Ecto neural progenitor cell (in vitro differentiated cells): Measurements from ENCODE around the gene DCTPP1.
"Not testable (repeated sequence)": the region's sequence is repeated elsewhere in the genome, so short reads cannot be mapped to it uniquely, and the experiment has no call there.

ENCODE experiments used
- DNase-seq: peaks from one replicate; pipeline ENCODE4 v3.0.0-alpha.2; 2018; ENCODE audit warnings: low spot score

DCTPP1 gene

GRCh38 chr16:30429678-30430427 is at the start of gene DCTPP1:
Gene DCTPP1 (minus strand): TSS chr16:30430030. CDS start chr16:30429980, 50 bp downstream.
- peak; percentile 92 for DNase-seq

DNA sequence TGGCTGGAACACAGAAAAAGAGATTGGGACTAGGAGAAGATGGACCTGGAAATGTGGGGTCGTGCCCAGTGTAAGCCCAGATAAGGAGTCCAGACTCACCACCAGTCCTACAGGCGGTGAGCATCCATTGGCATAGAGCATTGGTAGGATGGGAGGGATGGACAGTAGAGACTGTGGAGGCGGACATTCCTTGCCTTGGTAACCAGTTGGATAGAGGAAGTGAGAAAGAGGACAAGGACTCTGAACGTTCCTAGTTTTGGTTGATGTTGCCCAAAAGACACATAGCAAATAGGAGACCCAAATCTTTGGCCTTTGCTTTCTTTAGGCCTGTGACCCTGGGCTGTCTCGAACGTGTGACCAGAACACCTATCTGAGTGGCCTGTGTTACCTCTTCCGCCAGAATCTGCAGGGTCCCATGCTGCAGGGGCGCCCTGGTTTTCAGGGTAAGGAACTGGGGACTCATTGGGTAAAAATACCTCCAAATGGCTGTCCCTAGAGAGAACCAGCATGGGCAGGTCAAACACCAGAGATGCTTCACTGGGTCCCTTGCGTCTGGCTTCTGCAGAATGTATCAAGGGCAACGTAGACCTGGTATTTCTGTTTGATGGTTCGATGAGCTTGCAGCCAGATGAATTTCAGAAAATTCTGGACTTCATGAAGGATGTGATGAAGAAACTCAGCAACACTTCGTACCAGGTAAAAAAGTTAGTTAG is 49.1 kb upstream of the DCTPP1 start:
- DNase-seq = no peak

DNA sequence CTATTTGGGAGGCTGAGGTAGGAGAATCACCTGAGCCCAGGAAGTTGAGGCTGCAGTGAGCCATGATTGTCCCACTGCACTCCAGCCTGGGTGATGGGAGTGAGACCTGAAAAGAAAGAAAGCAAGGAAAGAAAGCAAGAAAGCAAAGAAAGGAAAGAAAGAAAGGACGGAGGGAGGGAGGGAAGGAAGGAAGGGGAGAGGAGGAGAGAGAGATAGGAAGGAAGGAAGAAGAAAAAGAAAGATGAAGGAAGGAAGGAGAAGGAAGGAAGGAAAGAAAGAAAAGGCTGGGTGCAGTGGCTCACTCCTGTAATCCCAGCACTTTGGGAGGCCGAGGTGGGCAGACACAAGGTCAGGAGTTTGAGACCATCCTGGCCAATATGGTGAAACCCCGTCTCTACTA is 47.9 kb upstream of the DCTPP1 start:
- DNase-seq = not testable (repeated sequence)

GRCh38 chr16:30476991-30477390 is 47.2 kb upstream of the DCTPP1 start:
- no peak for DNase-seq

DNA sequence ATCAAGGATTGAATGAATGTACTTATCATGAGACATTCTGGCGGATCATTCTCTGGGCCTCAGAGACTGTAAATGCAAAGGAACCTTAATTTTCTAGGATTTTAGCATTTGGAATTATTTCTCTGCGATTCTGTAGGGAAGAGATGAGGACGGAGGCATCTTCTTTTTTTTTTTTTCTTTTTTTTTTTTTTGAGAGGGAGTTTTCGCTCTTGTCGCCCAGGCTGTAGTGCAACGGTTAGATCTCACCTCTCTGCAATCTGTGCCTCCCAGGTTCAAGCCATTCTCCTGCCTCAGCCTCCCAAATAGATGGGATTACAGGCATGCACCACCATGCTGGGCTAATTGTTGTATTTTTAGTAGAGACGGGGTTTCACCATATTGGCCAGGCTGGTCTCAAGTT is 44.9 kb upstream of the DCTPP1 start:
- no peak for DNase-seq

DNA sequence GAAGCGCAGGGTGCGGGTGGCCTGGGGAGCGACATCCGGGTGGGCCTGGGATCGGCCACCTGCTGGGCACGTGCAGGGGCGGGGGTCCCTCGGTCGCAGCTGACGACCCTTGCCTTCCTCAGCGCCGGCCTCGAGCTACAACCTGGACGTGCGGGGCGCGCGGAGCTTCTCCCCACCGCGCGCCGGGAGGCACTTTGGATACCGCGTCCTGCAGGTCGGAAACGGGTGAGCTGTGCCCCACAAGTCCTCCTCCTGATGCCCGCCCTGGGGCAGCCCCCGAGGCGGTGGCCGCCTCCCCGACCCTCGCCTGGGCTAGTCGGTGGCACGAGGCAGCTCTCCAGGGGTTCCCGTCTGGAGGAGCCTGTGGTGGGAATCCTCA is 44.2 kb upstream of the DCTPP1 start:
- no peak for DNase-seq

DNA sequence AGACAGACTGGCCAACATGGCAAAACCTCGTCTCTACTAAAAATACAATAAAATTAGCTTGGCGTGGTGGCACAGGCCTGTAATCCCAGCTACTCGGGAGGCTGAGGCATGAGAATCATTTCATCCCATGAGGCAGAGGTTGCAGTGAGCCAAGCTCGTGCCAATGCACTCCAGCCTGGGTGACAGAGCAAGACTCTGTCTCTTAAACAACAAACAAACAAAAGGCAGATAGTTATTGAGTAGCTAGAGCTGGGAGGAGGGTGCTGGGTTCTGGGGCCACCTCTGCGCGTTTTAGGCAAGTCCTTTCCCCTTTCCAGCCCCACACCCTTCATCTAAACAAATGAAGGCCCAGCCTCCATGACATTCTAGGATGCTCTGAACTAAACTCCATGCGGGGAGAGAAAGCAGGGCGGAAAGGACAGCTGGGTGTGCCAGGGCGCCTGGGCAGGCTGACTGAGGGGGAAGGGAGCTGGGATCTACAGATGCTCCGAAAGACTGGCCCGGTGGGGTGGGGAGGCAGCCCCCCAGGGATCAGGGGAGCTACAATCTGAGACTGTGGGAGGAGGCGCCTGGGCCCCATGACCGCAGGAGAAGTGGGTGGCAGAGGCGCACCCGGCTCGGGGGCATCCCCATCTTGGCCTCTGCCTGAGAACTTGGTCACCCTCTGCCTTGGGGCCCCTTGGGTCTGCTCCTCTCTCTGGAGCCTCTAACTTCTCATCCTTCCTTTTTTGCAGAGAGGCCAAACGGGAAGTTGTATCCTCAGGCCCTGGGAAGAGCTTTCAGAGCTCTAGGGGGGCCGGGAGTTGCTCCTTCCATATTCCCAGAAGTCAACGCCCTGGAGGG is 43.6 kb upstream of the DCTPP1 start:
- no peak for DNase-seq

GRCh38 chr16:30472328-30472942 is 42.6 kb upstream of the DCTPP1 start, which contains the start of gene ITGAL:
Gene ITGAL (plus strand): TSS chr16:30472742. CDS start chr16:30472838, 96 bp downstream.
- DNase-seq = no peak

GRCh38 chr16:30470632-30470995 is 40.8 kb upstream of the DCTPP1 start:
- DNase-seq = no peak

DNA sequence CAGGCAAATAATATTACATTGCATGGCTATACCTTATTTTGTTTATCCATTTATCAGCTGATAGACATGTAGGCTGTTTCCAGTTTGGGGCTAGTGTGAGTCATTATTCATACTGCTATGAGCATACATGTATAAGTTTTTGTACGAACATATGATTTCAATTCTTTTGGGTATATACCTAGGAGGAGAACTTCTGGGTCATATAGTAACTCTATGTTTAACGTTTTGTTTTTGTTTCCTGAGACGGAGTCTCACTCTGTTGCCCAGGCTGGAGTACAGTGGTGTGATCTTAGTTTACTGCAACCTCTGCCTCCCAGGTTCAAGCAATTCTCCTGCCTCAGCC is 40.3 kb upstream of the DCTPP1 start:
- no peak for DNase-seq

DNA sequence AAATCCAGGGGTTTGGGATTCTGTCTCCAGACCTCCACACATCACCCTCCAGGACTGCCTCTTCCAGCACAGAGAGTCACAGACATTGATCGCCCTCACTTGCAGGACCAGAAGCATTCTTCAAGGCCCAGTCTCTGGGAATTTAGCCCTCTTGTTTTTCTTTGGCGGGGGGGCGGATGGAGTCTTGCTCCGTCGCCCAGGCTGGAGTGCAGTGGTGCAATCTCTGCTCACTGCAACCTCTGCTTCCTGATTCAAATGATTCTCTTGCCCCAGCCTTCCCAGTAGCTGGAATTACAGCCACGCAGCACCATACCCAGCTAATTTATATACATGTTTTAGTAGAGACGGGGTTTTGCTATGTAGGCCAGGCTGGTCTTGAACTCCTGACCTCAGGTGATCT is 34.2 kb upstream of the DCTPP1 start:
- no peak for DNase-seq

- DNase-seq = not testable (repeated sequence)
Measured at GRCh38 chr16:30461426-30461825, 31.6 kb upstream of the DCTPP1 start.

DNA sequence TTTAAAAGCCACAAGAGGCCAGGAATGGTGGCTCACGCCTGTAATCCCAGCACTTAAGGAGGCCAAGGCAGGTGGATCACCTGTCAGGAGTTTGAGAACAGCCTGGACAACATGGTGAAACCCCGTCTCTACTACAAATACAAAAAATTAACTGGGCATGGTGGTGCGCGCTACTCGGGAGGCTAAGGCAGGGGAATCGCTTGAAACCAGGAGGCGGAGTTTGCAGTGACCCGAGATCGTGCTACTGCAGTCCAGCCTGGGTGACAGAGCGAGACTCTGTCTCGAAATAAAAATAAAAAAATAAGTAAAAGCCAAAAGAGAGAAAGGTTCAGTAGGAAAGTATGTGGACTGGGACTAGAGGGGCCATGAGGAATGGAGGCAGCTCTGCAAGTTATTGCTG is 29.6 kb upstream of the DCTPP1 start:
- no peak for DNase-seq

DNA sequence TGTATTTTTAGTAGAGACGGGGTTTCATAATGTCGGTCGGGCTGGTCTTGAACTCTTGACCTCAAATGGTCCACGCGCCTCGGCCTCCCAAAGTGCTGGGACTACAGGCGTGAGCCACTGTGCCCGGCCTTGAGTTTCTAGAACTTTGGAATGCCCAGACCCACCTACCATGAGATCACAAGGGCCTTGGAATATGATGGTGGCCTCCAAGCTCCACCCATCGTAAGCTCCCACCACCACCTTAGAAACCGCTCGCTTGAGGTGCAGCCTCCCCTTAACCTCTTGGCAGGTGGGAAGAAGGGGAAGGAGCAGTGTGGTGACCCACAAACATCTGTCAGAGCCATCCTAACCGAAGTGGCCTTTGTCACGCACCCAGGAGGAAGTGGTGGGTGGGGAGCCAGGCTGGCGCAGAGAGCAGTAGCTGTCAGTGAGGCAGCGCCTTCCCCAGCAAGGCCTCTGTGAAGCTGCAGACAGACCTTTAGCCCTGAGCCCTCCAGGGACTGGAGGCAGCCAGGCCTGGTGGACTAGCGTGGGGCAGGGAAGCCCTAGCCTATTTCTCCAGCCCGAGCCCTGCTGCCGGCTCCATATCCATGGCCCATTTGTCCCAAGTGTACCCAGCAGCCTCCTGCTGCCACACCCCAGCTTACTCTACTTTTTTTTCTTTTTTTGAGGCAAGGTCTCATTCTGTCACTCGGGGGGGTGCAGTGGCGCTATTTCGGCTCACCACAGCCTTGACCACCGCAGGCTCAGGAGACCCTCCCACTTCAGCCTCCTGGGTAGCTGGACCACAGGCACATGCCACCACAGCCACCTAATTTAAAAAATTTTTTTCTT is 28.9 kb upstream of the DCTPP1 start:
- no peak for DNase-seq

- DNase-seq = no peak
Measured at GRCh38 chr16:30457743-30458560, 28.1 kb upstream of the DCTPP1 start.

GRCh38 chr16:30457256-30457655 is 27.4 kb upstream of the DCTPP1 start:
- DNase-seq = no peak

GRCh38 chr16:30456302-30456701 is 26.5 kb upstream of the DCTPP1 start:
- no peak for DNase-seq

DNA sequence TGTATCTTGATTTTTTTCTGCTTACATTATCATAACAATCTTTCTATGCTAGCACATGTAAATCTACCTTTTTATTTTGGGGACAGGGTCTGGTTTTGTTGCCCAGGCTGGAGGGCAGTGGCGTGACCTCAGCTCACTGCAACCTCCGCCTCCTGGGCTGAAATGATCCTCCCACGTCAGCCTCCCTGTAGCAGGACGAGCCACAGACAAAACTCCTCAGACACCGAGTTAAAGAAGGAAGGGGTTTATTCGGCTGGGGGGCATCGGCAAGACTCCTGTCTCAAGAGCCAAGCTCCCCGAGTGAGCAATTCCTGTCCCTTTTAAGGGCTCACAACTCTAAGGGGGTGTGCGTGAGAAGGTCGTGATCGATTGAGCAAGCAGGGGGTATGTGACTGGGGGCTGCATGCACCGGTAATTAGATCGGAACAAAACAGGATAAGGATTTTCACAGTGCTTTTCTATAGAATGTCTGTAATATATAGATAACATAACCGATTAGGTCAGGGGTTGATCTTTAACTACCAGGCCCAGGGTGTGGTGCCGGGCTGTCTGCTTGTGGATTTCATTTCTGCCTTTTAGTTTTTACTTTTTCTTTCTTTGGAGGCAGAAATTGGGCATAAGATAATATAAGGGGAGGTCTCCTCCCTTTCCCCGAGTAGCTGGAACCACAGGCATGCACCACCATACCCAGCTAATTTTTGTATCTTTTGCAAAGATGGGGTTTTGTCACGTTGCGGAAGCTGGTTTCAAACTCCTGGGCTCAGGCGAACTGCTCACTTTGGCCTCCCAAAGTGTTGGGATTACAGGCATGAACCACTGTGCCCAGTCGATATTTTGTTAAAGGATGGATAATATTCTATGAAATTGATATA is 23.1 kb upstream of the DCTPP1 start:
- not testable (repeated sequence) for DNase-seq

DNA sequence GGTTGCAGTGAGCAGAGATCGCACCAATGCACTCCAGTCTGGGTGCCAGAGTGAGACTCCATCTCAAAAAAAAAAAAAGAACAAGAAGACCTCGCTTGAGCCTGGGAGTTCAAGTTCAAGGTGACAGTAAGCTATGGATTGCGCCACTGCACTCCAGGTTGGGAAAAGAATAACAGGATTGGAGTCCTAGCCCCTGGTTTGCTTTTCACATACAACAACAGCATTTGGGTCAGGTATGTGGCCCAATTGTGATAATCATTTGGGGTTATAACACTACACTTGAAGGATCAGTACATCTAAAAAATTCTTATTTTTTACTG is 19.2 kb upstream of the DCTPP1 start:
- no peak for DNase-seq
